GM19467 (cell line): Measurements from ENCODE around the gene DPYSL3.
"Not testable (repeated sequence)": the region's sequence is repeated elsewhere in the genome, so short reads cannot be mapped to it uniquely, and the experiment has no call there.

Experiments used
- ATAC-seq: cut with Tn5 transposase; IDR thresholded peaks from one replicate; pipeline ENCODE4 v1.9.1; 2021; ENCODE audit warnings: mild to moderate bottlenecking, moderate library complexity; ENCODE audit not compliant: unreplicated experiment

The DPYSL3 gene

GRCh38 chr5:147509710-147510651 lies at the start of gene DPYSL3:
Gene DPYSL3 (minus strand): TSS chr5:147510068. CDS start chr5:147509858, 210 bp downstream.
- ATAC-seq, result no peak

- ATAC-seq, result no peak
These were observed 49.0 kb upstream of the DPYSL3 start for GRCh38 chr5:147558826-147559225.

- ATAC-seq, result no peak
These were observed 48.2 kb upstream of the DPYSL3 start for GRCh38 chr5:147557876-147558745.

DNA sequence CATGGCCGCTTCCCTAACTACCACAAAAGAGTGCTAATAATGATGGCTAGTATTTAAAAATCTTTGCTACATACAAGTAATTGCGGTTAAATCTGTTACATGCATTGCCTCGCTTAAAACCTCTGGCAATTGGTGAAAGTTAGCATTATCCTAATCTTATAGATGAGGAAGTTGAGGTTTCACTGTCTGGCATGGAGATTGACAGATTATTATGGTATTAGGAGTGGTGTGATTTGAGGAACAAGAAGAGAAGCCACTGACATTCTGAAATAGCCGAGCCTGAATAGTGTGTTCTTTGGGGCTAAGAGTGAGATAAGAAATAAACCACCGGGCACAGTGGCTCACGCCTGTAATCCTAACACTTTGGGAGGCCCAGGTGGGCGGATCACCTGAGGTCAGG lies 45.3 kb upstream of the DPYSL3 start:
- no peak for ATAC-seq

DNA sequence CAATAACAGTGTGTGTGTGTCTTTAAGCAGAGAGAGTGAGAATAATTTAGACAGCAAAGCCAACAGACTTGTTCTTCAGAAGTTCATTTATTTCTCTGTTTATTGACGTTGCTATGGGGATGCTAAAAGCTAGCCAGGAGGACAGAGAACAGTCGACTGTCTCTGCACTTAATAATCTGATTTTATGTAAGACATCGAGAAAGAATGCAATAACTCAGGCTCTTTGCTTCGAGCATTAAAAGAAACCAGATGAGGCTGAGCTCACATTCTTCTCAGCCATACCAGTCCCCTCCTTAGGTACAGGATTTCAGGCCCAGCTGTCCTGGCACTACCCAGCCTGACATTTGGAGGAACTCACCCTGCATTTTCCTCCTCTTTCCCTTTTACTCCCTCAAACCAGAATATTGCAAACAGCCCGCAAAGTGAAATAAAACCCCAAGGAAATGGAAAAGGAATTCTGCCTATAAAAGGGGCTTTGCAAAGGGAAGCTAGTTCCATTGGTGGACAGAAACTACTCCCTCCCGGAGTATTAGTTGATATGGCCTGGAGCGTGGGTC lies 44.5 kb upstream of the DPYSL3 start:
- ATAC-seq, result no peak

DNA sequence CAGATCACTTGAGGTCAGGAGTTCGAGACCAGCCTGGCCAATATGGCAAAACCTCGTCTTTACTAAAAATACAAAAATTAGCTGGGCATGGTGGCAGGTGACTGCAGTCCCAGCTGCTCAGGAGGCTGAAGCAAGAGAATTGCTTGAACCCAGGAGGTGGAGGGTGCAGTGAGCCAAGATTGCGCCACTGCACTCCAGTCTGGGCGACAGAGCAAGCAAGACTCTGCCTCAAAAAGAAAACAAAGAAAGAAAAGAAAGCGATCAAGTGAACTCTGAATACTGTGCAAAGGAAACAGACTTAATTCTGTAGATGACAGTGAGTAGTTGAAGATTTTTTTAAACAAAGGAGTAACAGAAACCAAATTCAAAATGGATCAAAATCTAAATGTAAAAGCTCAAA lies 43.9 kb upstream of the DPYSL3 start:
- ATAC-seq, result not testable (repeated sequence)

DNA sequence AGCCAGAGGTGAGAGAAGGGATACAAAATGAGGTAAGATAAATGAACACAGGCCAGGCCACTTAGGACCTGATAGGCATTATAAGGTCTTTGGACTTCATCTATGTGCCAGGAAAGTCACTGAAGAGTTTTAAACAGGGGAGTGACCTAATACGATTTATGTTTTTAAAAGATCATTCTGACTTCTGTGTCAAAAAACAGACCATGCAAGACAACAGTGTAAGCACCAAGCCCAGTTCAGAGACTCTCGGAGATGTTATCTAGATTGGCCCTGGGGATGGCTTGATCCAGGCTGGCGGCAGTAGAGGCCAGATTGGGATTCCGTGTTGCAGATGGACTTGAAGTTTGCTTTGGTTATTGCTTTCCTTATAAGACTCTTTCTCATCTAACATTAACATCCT lies 43.0 kb upstream of the DPYSL3 start:
- ATAC-seq, result no peak

DNA sequence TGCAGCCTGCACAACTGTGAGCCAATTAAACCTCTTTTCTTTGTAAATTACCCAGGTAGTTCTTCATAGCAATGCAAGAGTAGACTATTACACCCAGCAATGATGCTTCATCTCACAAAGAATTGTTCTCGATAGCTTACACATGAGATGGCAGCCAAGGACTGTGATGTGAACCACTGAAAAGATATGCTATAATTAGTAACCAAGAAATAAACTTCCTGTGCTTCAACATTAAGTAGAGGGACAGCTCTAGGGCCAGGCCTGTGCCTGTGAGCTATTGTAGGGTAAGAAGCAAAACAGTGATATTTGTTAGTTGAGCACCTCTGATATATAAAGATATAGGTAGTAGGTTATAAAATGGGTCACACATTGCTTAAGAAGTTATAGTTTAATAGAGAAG lies 41.8 kb upstream of the DPYSL3 start:
- no peak for ATAC-seq

GRCh38 chr5:147547730-147548129 lies 37.9 kb upstream of the DPYSL3 start:
- no peak for ATAC-seq

DNA sequence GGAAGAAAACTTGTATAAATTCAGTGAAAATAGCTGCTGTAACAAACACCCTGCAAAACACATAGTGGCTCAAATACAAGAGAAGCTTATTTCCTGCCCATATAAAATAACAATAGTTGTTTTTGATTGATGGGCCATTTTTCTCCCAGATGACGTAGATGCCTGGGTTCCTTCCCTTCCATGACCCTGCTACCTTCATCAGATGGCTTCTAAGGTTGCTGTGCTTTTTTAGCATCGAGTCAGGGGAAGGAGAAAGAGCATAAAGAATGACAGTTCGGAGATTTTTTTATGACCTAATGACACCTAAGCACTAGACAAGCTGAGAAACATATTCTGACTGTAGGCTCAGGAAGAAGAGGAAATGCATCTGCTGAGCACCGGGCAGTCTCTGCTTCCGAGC lies 34.7 kb upstream of the DPYSL3 start:
- ATAC-seq, result no peak

- no peak for ATAC-seq
These were observed 29.2 kb upstream of the DPYSL3 start for GRCh38 chr5:147539053-147539452.

DNA sequence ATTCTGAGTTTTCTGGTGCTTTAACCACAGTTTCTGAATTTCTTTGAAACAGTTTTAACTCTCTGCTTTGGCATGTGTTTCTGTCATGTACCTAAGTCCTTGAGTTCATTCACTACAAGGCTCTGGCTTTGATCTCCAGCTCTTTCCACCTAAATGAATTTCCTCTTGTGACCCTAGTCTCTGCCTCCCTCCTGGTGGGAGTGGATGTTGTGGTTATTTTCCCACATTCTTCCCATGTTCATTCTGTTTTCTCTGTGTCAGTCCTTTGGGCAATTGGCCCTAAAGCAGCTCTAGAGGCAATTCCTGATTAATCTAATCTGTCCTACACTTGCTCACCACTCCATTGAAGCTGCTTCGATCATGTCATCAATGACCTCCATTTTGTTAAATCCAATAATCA lies 28.4 kb upstream of the DPYSL3 start:
- ATAC-seq, result no peak

DNA sequence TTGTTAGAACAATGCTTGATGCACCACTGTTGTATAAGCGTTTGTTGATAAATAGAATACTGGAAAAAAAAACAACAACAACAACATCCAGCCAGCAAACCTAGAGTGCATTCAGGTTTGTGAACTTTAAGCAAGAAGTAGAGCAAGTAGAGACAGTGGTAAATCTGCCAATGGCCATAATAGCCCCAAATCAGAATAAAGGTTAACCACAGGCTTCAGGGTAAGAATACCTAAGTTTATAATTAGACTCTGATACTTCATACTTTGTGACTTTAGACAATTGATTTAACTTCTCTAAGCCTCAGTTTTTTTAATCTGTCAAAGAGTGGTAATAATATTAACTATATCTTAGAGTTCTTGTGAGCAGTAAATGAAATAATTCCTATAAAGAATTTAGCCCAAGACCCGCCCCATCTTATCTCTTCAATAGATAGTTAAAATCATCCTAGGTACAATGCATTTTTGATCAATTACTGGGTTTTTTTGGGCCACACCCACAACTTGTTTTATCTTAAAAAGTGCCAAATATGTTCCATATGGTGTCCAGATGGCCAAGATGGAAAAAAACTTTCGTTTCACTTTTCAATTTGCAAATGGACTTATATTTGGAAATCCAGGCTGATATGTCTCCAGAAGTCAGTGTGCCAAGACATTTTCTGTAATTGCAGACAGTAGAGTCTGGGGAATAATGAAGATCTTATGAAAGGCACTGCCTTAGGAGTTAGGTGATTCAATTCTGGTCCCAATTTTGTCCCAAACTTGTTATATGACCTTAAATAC lies 24.5 kb upstream of the DPYSL3 start:
- ATAC-seq, result no peak

- ATAC-seq, result no peak
These were observed 22.3 kb upstream of the DPYSL3 start for GRCh38 chr5:147532156-147532555.

DNA sequence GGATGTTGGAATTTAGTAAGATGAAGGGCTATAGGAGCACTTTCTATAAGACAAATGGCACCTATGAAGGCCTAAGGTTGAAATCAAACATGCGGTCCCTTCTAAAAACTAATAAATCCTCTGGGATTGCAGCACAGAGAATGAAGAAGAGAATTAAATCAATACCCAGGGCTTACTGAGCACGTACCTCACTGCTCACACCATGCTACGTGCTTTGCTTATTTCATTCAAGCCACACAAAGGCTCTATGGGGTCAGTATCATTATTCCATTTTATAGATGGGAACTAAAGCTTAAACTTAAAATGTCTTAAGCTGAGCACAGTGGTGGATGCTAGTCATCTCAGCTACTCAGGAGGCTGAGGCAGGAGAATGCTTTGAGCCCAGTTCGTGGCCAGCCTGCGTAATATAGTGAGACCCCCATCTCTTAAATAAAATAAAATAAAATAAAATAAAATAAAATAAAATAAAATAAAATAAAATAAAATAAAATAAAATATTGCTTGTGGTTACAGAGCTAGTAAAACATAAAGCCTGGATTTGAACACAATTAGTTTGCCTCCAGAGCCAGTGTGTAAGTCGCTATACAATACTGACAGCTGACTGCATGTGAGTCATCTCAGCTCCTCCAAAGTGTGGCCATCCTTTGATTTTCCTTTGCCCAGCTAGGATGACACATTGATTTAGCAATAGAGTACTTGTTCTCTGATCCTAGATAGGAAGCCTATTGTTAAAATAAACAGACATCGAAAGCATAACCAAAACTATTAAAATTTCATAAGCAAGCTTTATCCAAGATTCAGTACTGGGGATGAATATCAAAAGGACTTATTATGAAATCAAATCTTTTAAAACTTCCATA lies 20.9 kb upstream of the DPYSL3 start:
- ATAC-seq, result no peak

- ATAC-seq, result no peak
These were observed 13.2 kb upstream of the DPYSL3 start for GRCh38 chr5:147523069-147523468.

GRCh38 chr5:147522435-147522834 lies 12.6 kb upstream of the DPYSL3 start:
- no peak for ATAC-seq

DNA sequence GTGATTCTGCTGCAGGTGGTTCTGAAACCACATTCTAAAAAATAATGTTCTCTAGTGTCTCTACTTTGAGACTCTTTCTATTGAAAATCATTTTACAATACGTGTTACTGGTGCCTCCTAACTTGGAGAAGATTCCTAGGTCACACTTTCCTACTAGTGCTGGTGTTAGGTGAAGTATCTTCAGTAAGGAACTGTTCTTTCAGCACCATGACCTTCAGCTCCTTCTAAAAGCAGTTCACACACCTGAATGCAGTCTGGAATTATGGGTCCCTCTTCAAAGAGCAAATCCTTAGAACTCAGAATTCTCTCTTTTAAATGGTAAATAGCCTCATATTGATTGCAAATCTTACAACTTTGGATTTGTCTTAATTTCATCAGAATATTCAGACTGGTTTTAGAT lies 10.6 kb upstream of the DPYSL3 start:
- no peak for ATAC-seq

- ATAC-seq, result no peak
These were observed 9.5 kb upstream of the DPYSL3 start for GRCh38 chr5:147519380-147519779.

GRCh38 chr5:147517383-147517782 lies 7.5 kb upstream of the DPYSL3 start:
- ATAC-seq, result no peak
